NB4 (cell line): Measurements from ENCODE around the gene HECW1.

ENCODE experiments used
- DNase-seq: peaks from one replicate; pipeline ENCODE4 v3.0.0; 2010; ENCODE audit warnings: low read depth
- H3K4me3 ChIP-seq: one replicate; pipeline ENCODE4 v1.5.1; 2011; ENCODE audit warnings: mild to moderate bottlenecking, low read depth, low read length, moderate library complexity
- MYC ChIP-seq: IDR thresholded peaks from 2 replicates; pipeline ENCODE4 v1.6.1; 2011; ENCODE audit warnings: low read depth, low read length
- POLR2A ChIP-seq: IDR thresholded peaks from 2 replicates; pipeline ENCODE4 v1.6.1; 2011; ENCODE audit warnings: mild to moderate bottlenecking; ENCODE audit not compliant: insufficient read length; ENCODE audit errors: extremely low read depth
- TF ChIP-seq, protein P1 (sequence below): IDR thresholded peaks from one replicate; pipeline ENCODE4 v1.5.1; 2012; ENCODE audit warnings: low read depth, low read length
- TF ChIP-seq, protein P2 (sequence below): IDR thresholded peaks from 2 replicates; pipeline ENCODE4 v1.6.1; 2011; ENCODE audit warnings: low read depth, low read length

HECW1 gene

DNA sequence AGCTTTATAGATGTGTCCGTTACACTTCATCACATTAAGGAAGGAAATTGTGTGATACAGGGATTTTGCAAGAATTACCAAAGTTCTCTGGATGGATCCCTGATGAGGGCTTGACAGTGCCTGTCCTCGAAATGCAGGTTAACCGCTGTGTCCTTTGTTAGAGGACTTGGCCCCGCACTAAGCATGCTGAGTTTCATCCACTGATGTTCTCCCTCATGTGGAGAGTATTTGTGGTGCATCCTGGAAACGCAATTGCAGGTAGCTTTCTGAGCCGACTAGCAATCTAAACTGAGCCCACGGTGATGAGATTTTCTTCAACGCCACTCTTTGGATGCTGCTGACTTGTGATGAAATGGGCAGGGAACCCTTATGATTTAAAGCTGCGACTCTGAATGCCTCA is 398.6 kb downstream of the HECW1 start:
- DNase-seq = no peak
- no peak overlapping the region for H3K4me3 ChIP-seq
- TF ChIP-seq MYC (no peak), POLR2A (no peak)
- TF ChIP-seq, protein P1, sequence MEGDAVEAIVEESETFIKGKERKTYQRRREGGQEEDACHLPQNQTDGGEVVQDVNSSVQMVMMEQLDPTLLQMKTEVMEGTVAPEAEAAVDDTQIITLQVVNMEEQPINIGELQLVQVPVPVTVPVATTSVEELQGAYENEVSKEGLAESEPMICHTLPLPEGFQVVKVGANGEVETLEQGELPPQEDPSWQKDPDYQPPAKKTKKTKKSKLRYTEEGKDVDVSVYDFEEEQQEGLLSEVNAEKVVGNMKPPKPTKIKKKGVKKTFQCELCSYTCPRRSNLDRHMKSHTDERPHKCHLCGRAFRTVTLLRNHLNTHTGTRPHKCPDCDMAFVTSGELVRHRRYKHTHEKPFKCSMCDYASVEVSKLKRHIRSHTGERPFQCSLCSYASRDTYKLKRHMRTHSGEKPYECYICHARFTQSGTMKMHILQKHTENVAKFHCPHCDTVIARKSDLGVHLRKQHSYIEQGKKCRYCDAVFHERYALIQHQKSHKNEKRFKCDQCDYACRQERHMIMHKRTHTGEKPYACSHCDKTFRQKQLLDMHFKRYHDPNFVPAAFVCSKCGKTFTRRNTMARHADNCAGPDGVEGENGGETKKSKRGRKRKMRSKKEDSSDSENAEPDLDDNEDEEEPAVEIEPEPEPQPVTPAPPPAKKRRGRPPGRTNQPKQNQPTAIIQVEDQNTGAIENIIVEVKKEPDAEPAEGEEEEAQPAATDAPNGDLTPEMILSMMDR = no peak
- TF ChIP-seq, protein P2, sequence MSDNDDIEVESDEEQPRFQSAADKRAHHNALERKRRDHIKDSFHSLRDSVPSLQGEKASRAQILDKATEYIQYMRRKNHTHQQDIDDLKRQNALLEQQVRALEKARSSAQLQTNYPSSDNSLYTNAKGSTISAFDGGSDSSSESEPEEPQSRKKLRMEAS = no peak

DNA sequence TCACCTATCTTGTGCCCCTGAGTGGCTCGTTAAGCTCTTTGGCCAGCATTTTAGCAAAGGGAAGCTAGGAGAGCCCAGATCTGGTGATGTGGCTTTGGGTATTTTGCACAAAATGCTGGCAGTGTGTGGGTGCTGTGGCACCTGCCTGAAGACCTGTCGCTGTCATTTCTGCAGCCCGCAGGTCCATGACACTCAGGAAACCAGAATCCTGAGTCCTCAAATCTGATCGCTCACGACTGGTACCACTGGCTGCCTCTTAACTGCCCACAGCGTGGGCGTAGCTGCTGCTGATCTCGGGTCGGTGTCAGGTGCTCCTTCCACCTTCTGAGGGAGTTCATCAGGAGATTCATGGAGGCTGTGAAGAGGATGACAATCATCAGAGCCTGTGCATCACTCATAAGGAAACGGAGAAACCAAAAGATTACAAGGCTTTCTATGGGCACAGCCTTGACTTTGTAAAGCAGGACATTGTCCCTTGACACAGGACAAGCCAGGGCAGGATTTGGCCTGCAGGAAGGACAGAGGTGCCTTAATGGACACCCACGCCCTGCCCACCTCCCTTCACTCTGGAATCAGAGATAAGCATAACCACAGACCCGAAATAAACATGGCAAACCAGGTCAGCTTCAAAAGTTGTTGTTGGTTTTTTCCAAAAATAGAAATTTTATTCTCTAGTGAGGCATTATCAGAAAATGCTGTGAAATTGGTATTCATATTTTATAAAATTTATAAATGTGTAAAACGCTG is 399.5 kb downstream of the HECW1 start:
- no peak overlapping the region for H3K4me3 ChIP-seq
- no peak for DNase-seq
- TF ChIP-seq, protein P1 = no peak
- TF ChIP-seq, protein P2 = no peak
- TF ChIP-seq MYC (no peak), POLR2A (no peak)

DNA sequence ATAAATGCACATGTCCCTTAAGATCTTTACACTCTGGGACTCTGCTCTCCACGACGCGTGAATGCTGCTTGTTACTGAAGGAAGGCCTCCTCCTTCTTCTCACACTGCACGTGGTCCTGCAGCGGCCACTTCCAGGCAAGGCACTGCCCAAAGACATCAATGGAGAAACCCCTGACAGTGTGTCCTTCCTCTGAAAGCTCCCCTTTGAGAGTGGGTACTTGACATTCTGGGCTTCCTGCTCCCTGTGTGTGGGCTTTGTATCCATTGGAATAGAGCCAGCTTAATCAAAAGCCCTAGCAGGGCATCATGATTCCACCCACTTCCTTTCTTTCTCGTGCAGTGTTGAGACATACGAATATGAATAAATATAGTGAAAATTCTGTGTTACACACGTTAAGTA is 400.8 kb downstream of the HECW1 start:
- no peak for DNase-seq
- H3K4me3 ChIP-seq = no peak overlapping the region
- TF ChIP-seq, protein P1 = no peak
- TF ChIP-seq MYC (no peak), POLR2A (no peak)
- TF ChIP-seq, protein P2 = no peak

DNA sequence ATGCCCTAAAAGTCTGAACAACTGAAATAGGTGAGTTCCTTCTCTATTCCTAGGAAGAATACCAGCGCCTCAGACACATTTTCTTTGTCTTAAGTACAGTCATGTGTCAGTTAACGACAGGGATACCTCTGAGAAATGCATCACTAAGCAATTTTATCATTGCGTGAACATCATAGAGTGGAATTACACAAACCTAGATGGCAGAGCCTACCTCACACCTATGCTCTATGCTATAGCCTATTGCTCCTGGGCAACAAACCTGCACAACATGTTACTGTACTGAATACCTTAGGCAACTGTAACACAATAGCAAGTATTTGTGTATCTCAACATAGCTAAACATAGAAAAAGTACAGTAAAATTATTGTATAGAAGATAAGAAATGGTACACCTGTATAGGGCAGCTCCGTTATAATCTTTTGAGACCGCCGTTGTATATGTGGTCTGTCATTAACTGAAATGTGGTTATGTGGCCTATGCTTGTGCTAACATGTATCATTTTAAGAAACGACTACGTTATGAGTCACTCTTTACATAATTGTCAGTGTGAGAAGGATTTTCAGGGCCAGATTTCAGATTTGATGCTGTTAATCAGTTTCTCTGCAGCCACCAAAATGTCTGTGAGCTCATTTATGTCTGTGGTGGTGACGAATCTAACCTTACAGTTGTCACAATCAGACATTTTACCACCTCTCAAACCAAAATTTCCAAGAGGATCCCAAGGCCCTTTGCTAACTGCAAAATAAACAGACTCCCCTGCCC is 404.3 kb downstream of the HECW1 start:
- TF ChIP-seq POLR2A (no peak), MYC (no peak)
- TF ChIP-seq, protein P1 = no peak
- TF ChIP-seq, protein P2 = no peak
- H3K4me3 ChIP-seq = no peak overlapping the region
- peak; percentile 38 for DNase-seq

DNA sequence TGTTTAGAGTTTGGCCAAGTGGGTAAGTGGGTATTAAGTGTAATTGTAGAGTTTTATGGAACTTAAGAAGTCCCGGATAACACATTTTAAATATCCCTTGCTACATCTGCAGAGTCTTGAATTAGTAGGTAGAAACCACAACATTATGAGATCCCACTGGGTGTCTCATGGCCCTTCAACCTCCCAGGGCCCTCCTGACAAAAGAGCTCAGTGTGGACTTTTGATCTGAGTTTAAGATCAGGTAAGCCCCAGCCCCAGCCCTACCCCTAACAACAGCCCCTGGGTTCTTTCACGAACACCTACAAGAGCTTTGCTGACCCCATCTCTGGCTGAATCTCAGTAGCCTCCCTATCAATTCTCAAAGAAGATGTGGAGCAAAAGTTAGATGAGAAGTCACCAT is 405.0 kb downstream of the HECW1 start:
- TF ChIP-seq, protein P2 = no peak
- no peak for TF ChIP-seq POLR2A
- TF ChIP-seq MYC = no peak
- TF ChIP-seq, protein P1 = no peak
- H3K4me3 ChIP-seq = no peak overlapping the region
- no peak for DNase-seq
